Measurements from ENCODE around the gene OR6C76.
"Not testable (repeated sequence)": the region's sequence is repeated elsewhere in the genome, so short reads cannot be mapped to it uniquely, and the experiment has no call there.

The OR6C76 gene

DNA sequence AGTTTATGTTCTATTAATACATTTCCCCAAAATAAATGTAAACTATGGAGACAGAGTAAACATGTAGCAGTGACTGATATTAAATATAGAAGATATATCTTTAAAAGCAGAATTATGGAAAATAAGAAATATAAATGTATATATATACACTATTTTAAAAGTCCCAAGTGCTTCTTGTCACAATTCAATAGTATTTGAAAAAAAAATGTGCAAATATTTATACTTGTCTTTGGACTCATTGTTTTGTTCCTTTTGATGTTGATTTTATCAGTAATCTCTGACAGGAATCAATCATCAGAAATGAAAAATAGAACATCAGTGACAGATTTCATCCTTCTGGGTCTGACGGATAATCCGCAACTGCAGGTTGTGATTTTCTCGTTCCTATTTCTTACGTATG is at the start of gene OR6C76:
Gene OR6C76, plus strand, starts transcription at position 301 of the 400 bp plus-strand sequence. Its CDS starts 0 bp downstream, at position 301.
- FAIRE-seq: no peak

DNA sequence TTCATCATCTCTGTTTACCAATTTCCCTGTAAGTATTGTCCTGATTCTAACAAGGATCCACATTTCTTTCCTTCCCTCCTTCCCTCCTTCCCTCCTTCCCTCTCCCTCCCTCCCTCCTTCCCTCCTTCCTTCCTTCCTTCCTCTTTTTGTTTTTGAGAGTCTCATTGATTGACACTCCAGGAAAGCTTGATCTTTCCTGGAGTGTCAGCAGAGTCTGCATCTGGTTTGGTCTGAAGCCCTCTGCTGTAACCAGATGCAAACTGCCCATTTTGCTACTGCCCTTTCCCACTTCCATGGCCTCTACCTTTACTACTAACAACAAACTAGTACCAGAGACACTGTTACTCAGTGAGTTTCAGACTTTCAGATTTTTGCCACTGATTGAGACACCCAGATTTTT is 40.2 kb upstream of the OR6C76 start:
- DNase-seq (ENCODE audit: insufficient read length, low spot score) (no peak), FAIRE-seq (no peak)

More for the DNA sequence above, at the start of gene OR6C76:
- DNase-seq (ENCODE audit: insufficient read length, low spot score): no peak

DNA sequence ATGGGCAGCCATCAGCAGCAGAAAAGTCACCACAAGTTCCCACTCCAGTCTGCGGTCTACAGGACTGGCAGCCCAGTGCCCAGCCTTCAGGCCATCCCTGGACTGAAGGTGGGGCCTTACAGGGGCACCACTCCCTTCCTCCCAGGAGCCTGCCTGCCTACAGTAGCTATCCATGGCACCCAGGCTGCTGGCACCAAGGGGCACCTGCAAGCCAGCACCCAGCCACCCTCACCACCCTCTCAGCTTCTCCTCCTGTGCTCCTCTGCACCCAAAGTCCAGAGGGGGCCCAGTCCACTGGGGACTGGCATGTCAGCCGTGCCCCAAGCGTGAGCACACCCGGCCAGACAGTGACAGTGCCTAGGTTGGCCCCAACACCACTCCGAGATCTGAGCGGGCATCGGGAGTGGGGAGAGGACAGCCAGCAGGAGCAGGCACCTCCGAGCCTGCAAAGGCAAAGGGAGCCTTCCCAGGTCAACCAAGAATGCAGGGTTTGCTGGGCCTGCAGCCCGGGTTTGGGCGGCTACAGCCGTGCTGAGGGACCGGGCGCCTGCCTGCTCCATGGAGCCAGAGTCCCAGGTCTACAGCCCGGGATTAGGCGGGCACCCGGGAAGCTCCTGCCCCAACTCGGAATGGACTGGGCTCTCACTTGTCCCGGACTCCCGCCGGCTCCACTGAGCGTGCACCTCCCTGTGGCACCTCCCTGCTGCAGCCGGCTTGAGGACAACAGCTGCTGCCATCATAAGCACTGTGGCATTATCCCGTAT is 33.8 kb upstream of the OR6C76 start:
- FAIRE-seq: no peak
- DNase-seq (ENCODE audit: insufficient read length, low spot score): no peak

DNA sequence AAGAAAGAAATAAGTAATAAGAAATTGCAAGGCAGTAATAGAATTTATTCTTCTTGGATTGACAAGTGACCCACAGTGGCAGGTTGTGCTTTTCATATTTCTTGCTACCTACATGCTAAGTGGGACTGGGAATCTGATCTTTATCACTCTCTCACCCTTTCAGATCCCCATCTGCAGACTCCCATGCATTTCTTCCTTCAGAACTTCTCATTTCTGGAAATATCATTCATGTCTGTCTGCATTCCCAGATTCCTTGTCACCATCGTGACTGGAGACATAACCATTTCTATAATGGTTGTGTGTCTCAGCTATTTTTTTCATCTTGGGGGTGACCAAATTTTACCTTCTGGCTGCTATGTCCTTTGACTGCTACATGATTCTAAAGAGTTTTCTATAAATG is 29.7 kb upstream of the OR6C76 start:
- DNase-seq (ENCODE audit: insufficient read length, low spot score): no peak
- FAIRE-seq: no peak

DNA sequence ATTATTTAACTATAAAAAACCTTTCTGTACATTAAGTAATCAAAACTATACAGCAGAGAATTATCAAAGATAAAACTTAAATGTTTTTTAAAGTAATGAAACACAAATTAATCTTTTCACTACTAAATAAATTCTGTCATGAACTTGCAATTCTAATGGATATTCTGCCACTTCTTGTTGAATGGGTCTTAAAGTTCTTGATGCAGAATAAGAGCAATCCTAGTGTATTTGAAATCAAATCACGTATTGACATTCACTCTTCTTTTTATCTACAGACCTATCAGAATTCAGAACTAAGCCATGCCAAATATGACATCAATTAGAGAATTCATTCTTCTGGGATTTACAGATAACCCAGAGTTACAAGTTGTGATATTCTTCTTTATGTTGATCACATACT is 25.8 kb upstream of the OR6C76 start, which contains the start of gene OR6C65:
Gene OR6C65, plus strand, starts transcription at position 301 of the 400 bp plus-strand sequence. Its CDS starts 0 bp downstream, at position 301.
- DNase-seq (ENCODE audit: insufficient read length, low spot score): no peak
- FAIRE-seq: no peak

DNA sequence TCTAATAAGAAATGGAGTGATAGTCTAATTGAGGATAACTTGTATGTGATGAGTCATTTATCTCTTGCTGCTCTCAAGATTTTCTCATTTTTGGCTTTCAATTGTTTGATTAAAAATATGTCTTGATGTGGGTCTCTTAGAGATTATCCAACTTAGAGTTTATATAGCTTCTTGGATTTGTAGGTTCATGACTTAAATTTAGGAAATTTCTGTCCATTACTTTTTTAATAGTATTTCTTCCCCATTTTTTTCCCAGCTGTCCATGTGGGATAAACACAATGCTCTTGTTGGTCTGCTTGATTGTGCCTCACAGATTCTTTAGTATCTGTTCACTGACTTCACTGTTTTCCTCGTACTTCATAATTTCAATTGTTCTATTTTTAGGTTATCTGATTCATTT is 18.2 kb upstream of the OR6C76 start:
- FAIRE-seq (no peak), DNase-seq (ENCODE audit: insufficient read length, low spot score) (no peak)

DNA sequence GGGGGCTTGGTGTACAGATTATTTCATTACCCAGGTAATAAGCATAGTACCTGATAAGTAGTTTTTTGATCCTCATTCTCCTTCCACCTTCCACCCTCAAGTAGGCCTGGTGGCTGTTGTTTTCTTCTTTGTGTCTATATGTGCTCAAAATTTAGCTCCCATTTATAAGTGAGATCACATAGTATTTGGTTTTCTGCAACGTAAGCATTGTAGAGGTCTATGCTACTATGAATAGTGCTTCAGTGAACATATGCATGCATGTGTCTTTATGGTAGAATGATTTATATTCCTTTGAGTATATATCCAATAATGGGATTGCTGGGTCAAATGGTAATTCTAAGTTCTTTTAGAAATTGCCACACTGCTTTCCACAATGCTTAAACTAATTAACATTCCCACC is 16.9 kb upstream of the OR6C76 start:
- FAIRE-seq; DNase-seq (ENCODE audit: insufficient read length, low spot score): not testable (repeated sequence)

DNA sequence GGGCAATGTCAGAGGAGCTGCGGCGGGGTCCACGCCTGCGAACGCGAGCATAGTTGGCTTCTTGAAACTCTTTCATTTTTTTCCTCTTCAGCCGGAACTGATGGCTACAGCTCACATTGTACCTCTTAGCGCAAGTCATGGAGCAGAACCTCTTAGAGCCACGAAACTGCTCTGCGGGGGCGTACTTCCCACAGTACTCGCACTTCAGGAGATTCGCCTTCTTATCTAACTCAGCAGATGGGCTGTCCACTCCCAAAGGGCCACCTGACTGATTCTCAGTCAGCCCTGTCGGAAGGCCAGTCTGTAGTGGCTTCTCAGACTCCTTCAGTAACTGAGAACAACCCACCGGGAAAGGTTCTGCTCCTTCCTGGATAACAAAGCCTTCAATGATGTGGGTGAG is 13.9 kb upstream of the OR6C76 start:
- DNase-seq (ENCODE audit: insufficient read length, low spot score); FAIRE-seq: not testable (repeated sequence)

DNA sequence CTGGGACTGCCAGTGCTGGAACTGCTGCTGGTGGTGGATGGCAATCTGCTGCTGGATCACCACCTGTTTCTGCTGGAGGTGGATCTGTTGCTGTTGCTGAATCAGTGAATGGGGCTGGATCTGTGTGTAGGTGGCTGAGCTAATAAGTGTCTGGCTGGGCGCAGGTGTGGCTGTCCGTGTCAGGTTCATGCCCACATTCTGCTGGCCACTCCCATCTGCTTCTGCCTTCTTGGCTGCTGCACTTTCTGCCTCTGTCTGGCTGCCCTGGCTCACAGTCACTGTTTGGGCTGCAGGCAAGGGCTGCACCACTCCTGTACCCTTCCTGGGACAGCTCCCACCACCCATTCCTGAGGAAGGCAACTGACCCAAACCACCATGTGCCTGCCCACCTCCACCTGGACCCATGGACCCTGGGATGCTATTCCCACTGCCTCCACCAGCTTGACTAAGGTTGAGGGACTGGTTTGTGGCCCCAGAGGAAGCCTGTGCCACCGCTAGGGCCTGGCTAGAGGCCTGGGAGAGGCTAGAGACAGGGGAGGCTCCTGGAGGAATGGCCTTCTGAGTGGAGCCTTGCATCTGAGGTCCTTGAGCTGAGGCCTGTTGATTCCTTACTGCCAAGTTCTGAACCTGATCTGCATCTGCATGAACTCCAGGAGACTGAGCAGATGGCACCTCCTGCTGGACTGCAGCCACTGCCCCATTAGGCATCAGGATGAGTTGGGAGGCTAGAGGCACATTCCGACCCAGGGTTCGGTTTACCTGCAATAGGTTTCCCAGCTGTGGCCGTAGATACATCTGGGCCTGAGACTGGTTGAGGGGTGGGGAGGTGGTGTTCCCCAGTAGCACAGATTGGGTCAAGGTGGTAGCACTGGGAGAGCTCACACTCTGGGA is 12.3 kb upstream of the OR6C76 start:
- not testable (repeated sequence) for FAIRE-seq; DNase-seq (ENCODE audit: insufficient read length, low spot score)

DNA sequence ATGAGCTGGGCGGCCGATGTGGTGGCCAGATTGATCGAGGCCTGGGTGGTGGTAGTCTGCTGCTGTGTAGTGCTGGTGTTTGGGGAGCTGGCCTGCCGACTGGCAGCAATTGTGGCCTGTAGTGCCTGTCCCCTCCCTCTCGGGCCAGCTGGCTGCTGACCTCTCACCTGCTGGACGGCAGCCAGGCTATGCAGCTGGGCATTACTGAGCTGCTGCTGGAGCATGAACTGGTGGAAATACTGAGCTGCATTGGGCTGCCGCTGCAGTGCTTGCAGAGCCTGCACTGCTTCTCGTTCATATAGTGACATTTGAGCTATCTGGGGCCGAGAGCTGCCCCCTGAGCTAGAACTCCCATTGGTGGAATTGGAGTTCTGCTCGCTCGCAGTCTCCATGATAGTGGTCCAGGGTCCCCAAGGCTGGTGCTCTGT is 11.6 kb upstream of the OR6C76 start:
- not testable (repeated sequence) for DNase-seq (ENCODE audit: insufficient read length, low spot score); FAIRE-seq

DNA sequence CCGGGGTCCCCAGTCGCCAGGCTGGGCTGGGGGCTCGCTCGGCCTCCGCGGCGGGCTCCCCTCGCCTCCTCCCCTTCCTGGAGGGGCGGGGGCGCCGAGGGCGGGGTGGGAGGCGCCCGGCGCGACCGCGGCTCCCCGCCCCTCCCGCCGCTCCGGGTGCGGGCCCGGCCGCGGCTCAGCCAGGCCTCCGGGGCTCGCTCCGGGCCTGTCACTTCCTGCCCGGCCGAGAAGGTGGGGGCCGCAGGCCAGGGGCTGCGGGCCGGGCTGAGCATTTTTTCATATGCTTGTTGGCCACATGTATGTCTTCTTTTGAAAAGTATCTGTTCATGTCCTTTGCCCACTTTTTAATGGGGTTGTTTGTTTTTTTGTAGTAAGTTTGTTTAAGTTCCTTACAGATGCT is 11.2 kb upstream of the OR6C76 start:
- FAIRE-seq: not testable (repeated sequence)

DNA sequence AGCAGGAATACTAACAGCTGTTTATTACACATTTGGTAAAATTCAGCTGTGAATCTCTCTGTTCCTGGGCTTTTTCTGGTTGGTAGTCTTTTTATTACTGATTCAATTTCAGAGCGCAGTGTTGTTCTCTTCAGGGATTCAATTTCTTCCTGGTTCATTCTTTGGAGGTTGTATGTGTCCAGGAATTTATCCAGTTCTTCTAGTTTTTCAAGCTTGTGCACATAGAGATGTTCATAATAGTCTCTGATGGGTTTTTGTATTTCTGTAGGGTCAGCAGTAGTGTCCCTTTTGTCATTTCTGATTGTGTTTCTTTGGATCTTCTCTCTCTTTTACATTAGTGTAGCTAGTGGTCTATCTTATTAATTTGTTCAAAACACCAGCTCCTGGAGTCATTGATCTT is 9.1 kb upstream of the OR6C76 start:
- no peak for FAIRE-seq
- no peak for DNase-seq (ENCODE audit: insufficient read length, low spot score)

More for the DNA sequence above, 11.2 kb upstream of the OR6C76 start:
- DNase-seq (ENCODE audit: insufficient read length, low spot score): not testable (repeated sequence)

DNA sequence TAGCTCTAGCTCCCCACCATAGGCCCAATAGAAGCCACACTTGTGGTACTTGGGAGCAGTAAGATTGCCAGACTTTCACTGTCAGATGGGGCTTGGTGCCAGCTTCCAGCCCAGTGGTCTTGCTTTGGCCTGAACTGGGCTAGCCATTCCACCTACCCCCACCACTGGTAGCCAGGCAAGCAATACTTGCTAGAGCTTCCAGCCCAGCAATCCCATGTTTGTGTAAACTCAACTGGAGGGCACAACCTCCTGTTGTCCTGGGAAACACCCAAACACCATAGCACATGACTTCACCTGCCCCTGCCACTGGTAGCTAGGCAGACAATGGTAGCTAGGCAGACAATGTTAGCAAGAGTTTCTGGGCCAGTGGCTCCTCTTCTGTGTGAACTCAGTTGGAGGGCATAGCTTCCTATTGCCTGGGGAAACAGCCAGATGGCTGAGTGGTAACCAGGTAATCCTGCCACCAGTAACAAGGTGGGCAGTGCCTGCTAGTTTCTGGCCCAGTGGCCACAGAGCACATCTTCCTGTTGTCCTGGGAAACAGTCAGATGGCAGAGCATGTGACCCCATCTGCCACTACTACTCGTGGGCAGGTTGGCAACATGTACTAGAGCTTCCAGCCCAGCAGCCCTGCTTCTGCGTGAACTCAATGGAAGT is 5.6 kb upstream of the OR6C76 start:
- DNase-seq (ENCODE audit: insufficient read length, low spot score) (no peak), FAIRE-seq (no peak)

DNA sequence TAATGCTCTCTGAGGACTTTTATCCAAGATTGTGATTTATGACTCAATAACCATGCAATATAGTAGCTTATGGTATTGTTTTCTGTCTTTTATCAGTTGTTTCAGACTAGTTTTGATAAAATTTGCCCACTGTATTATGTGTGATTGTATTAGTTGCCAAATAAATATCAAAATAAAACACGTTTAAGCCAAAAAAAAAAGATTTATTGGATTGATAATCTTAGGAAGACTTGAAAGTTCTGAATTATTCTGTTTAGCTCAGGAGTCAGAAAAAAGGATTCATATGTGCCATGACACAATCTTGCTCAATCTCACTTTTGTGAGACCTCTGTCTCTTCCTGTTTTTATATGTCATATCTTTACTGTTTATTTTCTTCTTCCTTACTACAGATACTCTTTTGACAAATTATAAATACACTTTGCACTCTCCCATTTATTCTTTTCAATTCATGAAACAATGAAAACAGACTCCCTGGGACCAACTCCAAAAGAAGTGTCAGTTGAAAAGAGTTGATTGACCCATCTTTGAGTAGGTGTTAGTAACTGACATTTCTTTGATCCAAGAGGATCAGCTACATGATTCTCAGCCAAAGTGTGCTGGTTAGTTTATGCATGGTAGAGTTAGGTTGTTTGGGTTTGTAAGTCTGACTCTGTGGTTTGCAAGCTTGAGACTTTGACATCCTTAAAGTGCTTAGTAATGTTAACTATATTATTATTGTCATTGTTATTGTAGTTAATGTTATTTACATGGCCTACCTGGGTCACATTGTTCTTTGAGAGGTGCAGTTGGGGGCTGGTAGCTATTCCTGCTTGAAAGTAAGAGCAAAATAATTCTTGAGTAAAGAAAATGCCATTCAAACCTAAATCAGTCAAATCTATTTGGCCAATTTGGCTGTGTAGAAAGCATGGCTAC is 2.5 kb downstream of the OR6C76 start:
- DNase-seq (ENCODE audit: insufficient read length, low spot score) (no peak), FAIRE-seq (peak; percentile 18)

DNA sequence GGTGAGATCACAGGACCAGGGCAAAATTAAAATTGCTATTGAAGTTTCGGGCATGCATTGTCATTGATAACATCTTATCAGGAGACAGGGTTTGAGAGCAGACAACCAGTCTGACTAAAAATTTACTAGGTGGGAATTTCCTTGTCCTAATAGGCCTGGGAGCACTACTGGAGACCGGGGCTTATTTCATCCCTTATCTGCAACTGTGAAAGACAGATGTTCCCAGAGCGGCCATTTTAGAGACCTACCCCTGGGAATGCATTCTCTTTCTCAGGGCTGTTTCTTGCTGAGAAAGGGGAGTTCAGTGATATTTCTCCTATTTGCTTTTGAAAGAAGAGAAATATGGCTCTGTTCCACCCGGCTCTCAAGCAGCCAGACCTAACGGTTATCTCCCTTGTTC is 15.2 kb downstream of the OR6C76 start:
- FAIRE-seq; DNase-seq (ENCODE audit: insufficient read length, low spot score): not testable (repeated sequence)

DNA sequence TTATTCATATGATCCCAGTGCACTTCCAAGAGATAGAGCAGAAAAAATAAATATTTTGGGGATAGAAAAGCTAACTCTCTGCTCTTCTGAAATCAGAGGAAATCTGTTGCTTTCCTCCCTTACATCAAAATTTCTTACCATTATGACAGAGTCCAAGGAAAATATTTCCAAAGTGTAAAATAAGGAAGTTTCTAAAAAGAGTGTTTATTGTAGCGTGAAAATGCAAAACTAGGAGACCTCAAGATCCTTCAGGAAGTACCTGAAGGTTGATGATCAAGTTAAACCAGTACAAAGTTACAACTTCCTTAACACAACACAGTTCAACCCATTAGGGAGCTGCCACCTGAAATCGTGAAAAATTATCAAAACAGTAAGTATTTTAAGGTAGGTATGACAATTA is 17.7 kb downstream of the OR6C76 start, which contains the start of gene OR6C2:
Gene OR6C2, plus strand, starts transcription at position 301 of the 400 bp plus-strand sequence. CDS start 8,138 bp downstream, outside the sequence.
- DNase-seq (ENCODE audit: insufficient read length, low spot score) (no peak), FAIRE-seq (no peak)

DNA sequence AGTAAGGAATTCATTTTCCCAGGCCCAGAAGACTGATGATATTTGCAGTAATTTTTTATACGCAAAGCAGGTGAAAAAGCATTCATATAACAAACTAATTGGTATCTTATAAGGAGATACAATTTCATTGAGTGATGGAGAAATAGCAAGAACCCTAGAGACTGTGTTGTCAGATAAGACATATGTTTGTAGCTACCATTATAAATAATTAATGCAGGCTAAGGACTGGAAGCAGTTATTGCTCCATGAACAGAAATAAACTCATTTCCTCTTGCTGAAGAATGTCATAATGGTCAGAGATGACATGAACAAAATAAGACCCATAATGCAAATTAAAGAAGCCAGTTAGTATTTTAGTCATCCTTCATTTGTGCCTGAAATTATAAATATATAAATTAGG is 19.3 kb downstream of the OR6C76 start:
- DNase-seq (ENCODE audit: insufficient read length, low spot score): no peak
- FAIRE-seq: no peak

DNA sequence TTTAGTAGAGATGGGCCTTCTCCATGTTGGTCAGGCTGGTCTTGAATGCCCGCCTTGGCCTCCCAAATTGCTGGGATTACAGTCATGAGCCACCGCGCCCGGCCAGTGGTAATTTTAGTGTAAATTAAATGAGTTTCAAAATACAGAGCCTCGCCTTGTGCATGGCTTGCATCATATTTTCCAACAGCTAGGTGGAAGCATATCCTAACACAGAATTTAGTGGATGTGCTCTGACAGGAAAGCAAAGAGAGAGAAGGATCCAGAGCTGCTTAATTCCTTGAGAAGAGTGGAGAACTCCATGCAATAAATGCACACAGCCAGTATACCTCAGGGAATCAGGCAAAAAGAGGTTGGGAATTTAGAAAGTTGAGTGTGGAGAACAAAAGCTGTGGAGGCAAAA is 20.3 kb downstream of the OR6C76 start:
- FAIRE-seq (no peak), DNase-seq (ENCODE audit: insufficient read length, low spot score) (no peak)

DNA sequence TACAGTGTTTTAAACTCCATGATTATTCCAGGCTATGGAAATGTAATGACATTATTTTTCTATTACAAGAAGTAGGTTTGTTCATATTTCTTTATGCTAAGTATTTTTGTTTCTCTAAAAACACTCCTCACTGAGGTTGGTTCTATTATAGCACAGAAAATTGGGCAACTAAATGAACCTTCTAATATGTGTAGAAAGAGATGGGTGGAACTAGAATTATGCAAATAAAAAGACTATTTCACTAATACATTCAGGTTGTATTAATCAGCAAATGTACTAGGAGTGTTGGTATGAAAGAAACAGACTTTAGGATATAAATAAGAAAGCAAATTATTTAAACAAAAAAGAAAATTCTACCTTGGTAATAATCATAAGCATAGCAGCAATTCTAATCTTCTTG is 22.8 kb downstream of the OR6C76 start:
- DNase-seq (ENCODE audit: insufficient read length, low spot score) (no peak), FAIRE-seq (no peak)

DNA sequence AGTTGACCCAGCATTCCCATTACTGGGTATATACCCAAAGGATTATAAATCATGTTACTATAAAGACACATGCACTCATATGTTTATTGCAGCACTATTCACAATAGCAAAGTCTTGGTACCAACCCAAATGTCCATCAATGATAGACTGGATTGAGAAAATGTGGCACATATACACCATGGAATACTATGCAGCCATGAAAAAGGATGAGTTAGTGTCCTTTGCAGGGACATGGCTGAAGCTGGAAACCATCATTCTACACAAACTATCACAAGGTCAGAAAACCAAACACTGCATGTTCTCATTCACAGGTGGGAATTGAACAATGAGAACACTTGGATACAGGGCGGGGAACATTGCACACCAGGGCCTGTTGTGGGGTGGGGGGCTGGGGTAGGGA is 38.9 kb downstream of the OR6C76 start:
- DNase-seq (ENCODE audit: insufficient read length, low spot score); FAIRE-seq: not testable (repeated sequence)
